ENCODE data around the gene CHST11. TPM values are rescaled to one million over a fixed set of nuclear protein-coding genes. Genes with fewer than 3 reads are reported as not detected.

CHST11 gene
- total and polyA plus RNA-seq, 9 donors = 4.0 to 39.9 (median 20.1) TPM

DNA sequence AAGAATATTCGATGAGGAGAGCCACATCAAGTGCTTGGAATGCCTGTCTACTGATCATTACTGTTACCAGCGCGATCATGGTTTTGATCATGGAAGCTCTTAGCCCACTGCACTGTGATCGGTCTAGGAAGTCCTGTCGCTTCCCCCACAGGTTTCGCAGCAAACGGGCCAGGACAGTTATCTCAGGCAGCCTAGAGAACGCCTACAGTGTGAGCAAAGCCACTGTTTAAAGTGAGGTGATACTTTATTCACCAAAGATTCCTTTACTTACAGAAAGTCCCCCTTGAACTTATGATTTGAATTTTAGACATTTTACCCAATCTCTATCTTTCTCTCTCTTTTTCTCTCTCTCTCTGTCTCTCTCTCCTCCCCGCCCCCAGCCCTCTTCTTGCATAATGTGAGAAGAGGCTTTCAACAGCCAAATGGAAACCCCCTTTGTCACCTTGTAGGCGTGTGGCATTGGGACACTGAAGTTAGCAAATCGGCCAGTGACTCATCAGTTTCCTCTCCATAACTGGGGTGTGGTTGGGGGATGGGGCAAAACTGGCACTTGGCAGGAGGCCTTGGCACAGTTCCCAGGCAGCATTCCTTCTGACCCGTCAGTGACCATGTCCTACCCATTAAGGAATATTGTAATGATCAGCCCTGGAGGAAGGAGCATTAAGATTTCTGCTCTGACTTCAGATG is 214.8 kb downstream of the CHST11 start:
- H3K4me1 ChIP-seq (ENCODE audit: insufficient read depth) = peaks cover 29% of the 10 kb centered on the region
- 77 to 84% (median 80%) methylated on average over 12 of the region's 12 CpGs for WGBS, 3 donors

DNA sequence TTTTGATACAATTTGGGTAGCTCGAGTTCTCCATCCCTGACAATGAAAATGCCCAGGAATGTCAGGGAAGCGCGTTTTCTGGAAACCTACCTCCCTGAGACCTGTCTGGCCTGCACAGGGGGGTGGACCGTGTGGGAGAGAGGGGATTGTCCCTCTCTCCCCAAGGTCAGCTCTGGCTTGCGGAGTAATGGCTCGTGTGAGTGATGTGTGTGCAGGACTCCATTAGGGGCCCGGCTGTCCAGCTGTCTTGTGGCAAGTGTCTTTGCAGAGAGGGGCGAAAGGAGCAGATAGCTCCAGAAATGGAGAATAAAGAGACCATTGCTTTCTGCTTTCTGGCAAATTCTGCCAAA is 215.3 kb downstream of the CHST11 start:
- intact Hi-C loops (cut with DNase I) = no loop called here

More for the DNA sequence above, 214.8 kb downstream of the CHST11 start:
- intact Hi-C loops (cut with DNase I) = no loop called here
- TF ChIP-seq, protein P1, sequence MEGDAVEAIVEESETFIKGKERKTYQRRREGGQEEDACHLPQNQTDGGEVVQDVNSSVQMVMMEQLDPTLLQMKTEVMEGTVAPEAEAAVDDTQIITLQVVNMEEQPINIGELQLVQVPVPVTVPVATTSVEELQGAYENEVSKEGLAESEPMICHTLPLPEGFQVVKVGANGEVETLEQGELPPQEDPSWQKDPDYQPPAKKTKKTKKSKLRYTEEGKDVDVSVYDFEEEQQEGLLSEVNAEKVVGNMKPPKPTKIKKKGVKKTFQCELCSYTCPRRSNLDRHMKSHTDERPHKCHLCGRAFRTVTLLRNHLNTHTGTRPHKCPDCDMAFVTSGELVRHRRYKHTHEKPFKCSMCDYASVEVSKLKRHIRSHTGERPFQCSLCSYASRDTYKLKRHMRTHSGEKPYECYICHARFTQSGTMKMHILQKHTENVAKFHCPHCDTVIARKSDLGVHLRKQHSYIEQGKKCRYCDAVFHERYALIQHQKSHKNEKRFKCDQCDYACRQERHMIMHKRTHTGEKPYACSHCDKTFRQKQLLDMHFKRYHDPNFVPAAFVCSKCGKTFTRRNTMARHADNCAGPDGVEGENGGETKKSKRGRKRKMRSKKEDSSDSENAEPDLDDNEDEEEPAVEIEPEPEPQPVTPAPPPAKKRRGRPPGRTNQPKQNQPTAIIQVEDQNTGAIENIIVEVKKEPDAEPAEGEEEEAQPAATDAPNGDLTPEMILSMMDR (IDR thresholded peaks at IDR 0.05) = no peak
- TF ChIP-seq POLR2A (IDR thresholded peaks at IDR 0.05) (no peak), EP300 (IDR thresholded peaks at IDR 0.05) (no peak)
- DNase-seq = peak; percentile 26 to 71 (median 43)
- Histone ChIP-seq H3K27ac (no peak overlapping the region), H3K27me3 (no peaks in the 10 kb centered on the region), H3K4me3 (no peak overlapping the region), H3K9me3 (no peaks in the 10 kb centered on the region), H3K36me3 (no peaks in the 10 kb centered on the region)

DNA sequence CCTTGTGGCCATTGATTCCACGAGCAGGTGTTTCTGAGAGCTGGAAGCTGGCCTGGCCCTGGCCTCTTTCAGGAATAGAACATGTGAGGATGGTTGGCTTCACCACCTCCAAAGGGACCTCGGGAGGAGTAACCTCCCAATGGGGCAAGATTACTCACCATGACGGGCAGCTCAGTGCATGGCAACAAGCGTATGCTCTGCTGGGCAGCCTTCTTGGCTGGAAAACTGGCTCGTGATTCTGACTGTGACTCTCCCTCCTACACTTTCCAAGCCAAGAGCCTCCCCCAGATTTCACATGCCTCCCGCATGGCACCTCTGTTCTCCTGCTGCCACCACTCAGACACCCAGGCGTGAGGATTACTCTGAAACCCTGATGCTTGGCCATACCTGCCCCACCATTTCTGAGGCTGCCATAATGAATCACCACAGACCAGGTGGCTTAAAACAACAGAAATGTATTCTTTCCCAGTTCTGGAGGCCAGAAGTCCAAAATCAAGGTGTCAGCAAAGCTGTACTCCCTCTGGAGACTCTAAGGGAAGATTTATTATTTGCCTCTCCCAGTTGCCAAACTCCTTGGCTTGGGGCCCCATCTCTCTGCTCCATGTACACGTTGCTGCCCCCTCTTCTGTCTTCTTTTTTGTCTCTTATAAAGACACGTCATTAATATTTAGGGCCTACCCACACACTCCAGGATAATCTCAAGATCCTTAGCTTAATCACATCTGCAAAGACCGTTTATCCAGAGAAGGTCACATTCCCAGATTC is 215.9 kb downstream of the CHST11 start:
- Histone ChIP-seq H3K27ac (no peak overlapping the region), H3K4me3 (no peak overlapping the region), H3K9me3 (no peaks in the 10 kb centered on the region), H3K27me3 (no peaks in the 10 kb centered on the region), H3K36me3 (no peaks in the 10 kb centered on the region), H3K4me1 (ENCODE audit: insufficient read depth) (peaks cover 29% of the 10 kb centered on the region)
- WGBS, 3 donors = 56 to 78% (median 66%) methylated on average over 10 of the region's 10 CpGs
- TF ChIP-seq, protein P1 (IDR thresholded peaks at IDR 0.05) = no peak
- TF ChIP-seq EP300 (IDR thresholded peaks at IDR 0.05) (no peak), POLR2A (IDR thresholded peaks at IDR 0.05) (no peak)
- DNase-seq = no peak
- intact Hi-C loops (cut with DNase I) = no loop called here

More for the DNA sequence above, 215.3 kb downstream of the CHST11 start:
- no peak overlapping the region for H3K4me3 ChIP-seq
- 76 to 83% (median 76%) methylated on average over 8 of the region's 8 CpGs for WGBS, 3 donors
- no peak overlapping the region for H3K27ac ChIP-seq
- TF ChIP-seq EP300 (IDR thresholded peaks at IDR 0.05) (no peak), POLR2A (IDR thresholded peaks at IDR 0.05) (no peak)
- TF ChIP-seq, protein P1 (IDR thresholded peaks at IDR 0.05) = no peak
- no peaks in the 10 kb centered on the region for H3K27me3 ChIP-seq
- DNase-seq = no peak
- H3K9me3 ChIP-seq = no peaks in the 10 kb centered on the region
- H3K36me3 ChIP-seq = no peaks in the 10 kb centered on the region
- peaks cover 29% of the 10 kb centered on the region for H3K4me1 ChIP-seq (ENCODE audit: insufficient read depth)

DNA sequence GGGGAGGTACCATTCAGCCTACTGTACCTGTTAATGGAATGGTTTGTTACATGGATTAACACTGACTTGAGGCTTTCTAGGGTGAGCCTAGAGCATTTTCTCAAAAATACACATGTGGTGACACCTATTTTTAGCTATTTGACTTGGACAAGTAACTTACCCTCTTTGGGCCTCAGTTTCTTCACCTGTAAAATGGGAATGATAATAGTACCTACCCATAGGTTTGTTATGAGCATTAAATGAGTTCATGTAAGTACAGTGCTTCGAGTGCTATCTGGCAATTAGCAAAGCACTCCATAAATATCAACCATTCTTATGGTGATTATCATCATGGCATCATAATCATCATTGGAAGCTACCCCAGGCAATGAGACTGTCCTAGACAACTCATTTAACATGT is 216.5 kb downstream of the CHST11 start:
- Histone ChIP-seq H3K27me3 (no peaks in the 10 kb centered on the region), H3K9me3 (no peaks in the 10 kb centered on the region), H3K4me1 (ENCODE audit: insufficient read depth) (peaks cover 26% of the 10 kb centered on the region), H3K36me3 (no peaks in the 10 kb centered on the region), H3K4me3 (no peak overlapping the region), H3K27ac (no peak overlapping the region)
- DNase-seq = no peak
- intact Hi-C loops (cut with DNase I) = no loop called here
- TF ChIP-seq, protein P1 (IDR thresholded peaks at IDR 0.05) = no peak
- TF ChIP-seq EP300 (IDR thresholded peaks at IDR 0.05) = no peak
- TF ChIP-seq POLR2A (IDR thresholded peaks at IDR 0.05) = no peak
- 46 to 70% (median 50%) methylated on average over 1 of the region's 1 CpG for WGBS, 3 donors

Measured in ovary (tissue), 9 donors.